Breast epithelium (tissue), 4 donors: ENCODE measurements around the gene NR5A2. TPM values are rescaled to one million over a fixed set of nuclear protein-coding genes. Genes with fewer than 3 reads are reported as not detected.

Experiments
- DNase-seq, 2 donors: peaks; one replicate each; pipeline ENCODE4 v3.0.0-alpha.2; 2019; ENCODE audit warnings: low spot score in 2 of 2
- H3K27ac ChIP-seq, 2 donors: fragments of 200-600 bp; sonication (generic) in 1 of 2; one replicate each; pipeline ENCODE4 v1.5.1; 2016 to 2019; ENCODE audit warnings: mild to moderate bottlenecking in 1 of 2
- H3K27me3 ChIP-seq, 2 donors: fragments of 200-600 bp; sonication (generic) in 1 of 2; one replicate each; pipeline versions ENCODE4 v1.5.1 to v1.6.0; 2017 to 2019; ENCODE audit warnings: control low read depth in 1 of 2, mild to moderate bottlenecking in 1 of 2
- H3K36me3 ChIP-seq: fragments of 200-600 bp; one replicate; pipeline ENCODE4 v1.5.1; 2019
- H3K4me1 ChIP-seq, 2 donors: fragments of 200-600 bp; sonication (generic); one replicate each; pipeline ENCODE4 v1.5.1; 2016 to 2019; ENCODE audit warnings: control low read depth in 1 of 2
- H3K4me3 ChIP-seq, 3 donors: fragments of 200-600 bp; sonication (generic); 1 replicate in 2 of 3; 2 replicates in 1 of 3; pipeline ENCODE4 v1.5.1; 2016 to 2019; ENCODE audit warnings: mild to moderate bottlenecking in 3 of 3, moderate library complexity in 2 of 3
- H3K9me3 ChIP-seq, 2 donors: fragments of 200-600 bp; sonication (generic) in 1 of 2; one replicate each; pipeline ENCODE4 v1.5.1; 2016 to 2019; ENCODE audit warnings: control low read depth in 1 of 2
- POLR2A ChIP-seq: fragments of 450-650 bp; IDR thresholded peaks from one replicate; pipeline ENCODE4 v1.6.1; 2016; ENCODE audit warnings: antibody characterized with exemption, mild to moderate bottlenecking, moderate library complexity
- POLR2AphosphoS5 ChIP-seq, 3 donors: sonication (generic); formaldehyde crosslinking; IDR thresholded peaks; one replicate each; pipeline ENCODE4 v1.6.1; 2017; ENCODE audit warnings: antibody characterized with exemption in 3 of 3
- intact Hi-C: fragments of 100-400 bp; cut with DNase I; formaldehyde crosslinking; loops from one replicate; pipeline ENCODE4 v1.15.1; 2023; ENCODE audit warnings: low total_unique reads
- total RNA-seq, 3 donors: library from RNA; depleted of rRNA; stranded (reverse); fragments of >200 nt; gene quantifications; one replicate each; pipeline ENCODE4 v1.1.0, GENCODE V29; 2016
- TF ChIP-seq, protein P1 (sequence below), 3 donors: fragments of 450-650 bp; IDR thresholded peaks; one replicate each; pipeline ENCODE4 v1.5.1; 2016 to 2017; ENCODE audit warnings: antibody characterized with exemption in 3 of 3, mild to moderate bottlenecking in 3 of 3, moderate library complexity in 3 of 3

The NR5A2 gene
- total RNA-seq, 3 donors from 2014 or later: 4.1 to 5.6 (median 4.9) TPM

GRCh38 chr1:200051620-200052019, 24.1 kb downstream of the NR5A2 start:
- H3K4me3 ChIP-seq: no peak overlapping the region
- no peak for DNase-seq
- H3K4me1 ChIP-seq: no peaks in the 10 kb centered on the region
- no peak for TF ChIP-seq POLR2AphosphoS5 (IDR thresholded peaks at IDR 0.05)
- intact Hi-C loops: no loop called here
- no peaks in the 10 kb centered on the region for H3K27me3 ChIP-seq
- H3K27ac ChIP-seq: no peak overlapping the region
- no peaks in the 10 kb centered on the region for H3K9me3 ChIP-seq
- H3K36me3 ChIP-seq: no peaks in the 10 kb centered on the region

DNA sequence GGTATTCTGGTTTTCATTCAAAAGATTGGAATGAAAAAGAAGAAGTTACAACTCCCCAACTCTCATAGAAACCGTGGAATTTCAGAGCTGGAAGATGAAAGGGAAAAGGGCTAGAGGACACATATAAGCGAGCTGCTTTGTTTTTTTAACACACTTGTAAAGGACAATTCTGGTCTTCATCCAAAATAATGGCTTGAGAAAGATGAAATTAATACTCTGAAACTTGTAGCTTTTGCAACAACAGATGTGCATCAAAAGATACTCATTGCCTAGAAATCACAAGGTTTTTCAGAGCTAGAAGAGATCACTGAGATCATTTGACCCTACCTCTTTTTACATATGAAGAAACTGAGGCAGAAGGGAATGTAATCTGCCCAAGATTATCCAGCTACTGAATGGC, 25.6 kb downstream of the NR5A2 start:
- Histone ChIP-seq H3K36me3 (no peaks in the 10 kb centered on the region), H3K27me3 (no peaks in the 10 kb centered on the region), H3K4me3 (no peak overlapping the region), H3K4me1 (no peaks in the 10 kb centered on the region), H3K27ac (no peak overlapping the region), H3K9me3 (no peaks in the 10 kb centered on the region)
- intact Hi-C loops: no loop called here
- TF ChIP-seq POLR2AphosphoS5 (IDR thresholded peaks at IDR 0.05) (no peak), POLR2A (no peak)
- TF ChIP-seq, protein P1, sequence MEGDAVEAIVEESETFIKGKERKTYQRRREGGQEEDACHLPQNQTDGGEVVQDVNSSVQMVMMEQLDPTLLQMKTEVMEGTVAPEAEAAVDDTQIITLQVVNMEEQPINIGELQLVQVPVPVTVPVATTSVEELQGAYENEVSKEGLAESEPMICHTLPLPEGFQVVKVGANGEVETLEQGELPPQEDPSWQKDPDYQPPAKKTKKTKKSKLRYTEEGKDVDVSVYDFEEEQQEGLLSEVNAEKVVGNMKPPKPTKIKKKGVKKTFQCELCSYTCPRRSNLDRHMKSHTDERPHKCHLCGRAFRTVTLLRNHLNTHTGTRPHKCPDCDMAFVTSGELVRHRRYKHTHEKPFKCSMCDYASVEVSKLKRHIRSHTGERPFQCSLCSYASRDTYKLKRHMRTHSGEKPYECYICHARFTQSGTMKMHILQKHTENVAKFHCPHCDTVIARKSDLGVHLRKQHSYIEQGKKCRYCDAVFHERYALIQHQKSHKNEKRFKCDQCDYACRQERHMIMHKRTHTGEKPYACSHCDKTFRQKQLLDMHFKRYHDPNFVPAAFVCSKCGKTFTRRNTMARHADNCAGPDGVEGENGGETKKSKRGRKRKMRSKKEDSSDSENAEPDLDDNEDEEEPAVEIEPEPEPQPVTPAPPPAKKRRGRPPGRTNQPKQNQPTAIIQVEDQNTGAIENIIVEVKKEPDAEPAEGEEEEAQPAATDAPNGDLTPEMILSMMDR (IDR thresholded peaks at IDR 0.05): no peak
- DNase-seq: no peak

DNA sequence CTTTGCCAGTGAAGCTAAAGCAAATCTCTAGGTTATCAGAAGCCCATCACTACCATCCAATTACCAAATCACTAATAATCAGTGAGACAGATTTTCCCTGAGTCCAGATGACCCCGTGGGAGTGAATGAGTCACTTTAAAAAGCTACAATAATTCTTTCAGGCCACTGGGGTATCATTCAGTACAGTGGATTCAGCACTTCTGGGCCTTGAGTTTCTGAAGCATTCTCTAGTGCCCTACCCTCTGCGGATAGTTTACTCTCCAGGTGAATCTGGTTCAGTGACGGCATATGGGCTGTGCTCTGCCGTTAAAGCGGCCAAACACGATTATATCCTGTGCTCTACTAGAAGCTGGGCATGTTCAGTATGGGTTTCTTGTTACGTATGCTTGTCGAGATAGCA, 26.1 kb downstream of the NR5A2 start:
- H3K4me3 ChIP-seq: no peak overlapping the region
- no peaks in the 10 kb centered on the region for H3K4me1 ChIP-seq
- no peaks in the 10 kb centered on the region for H3K36me3 ChIP-seq
- no peaks in the 10 kb centered on the region for H3K9me3 ChIP-seq
- no peaks in the 10 kb centered on the region for H3K27me3 ChIP-seq
- DNase-seq: no peak
- no peak overlapping the region for H3K27ac ChIP-seq
- intact Hi-C loops: no loop called here
- TF ChIP-seq POLR2AphosphoS5 (IDR thresholded peaks at IDR 0.05) (no peak), POLR2A (no peak)
- TF ChIP-seq, protein P1 (IDR thresholded peaks at IDR 0.05): no peak

- no peaks in the 10 kb centered on the region for H3K36me3 ChIP-seq
- no peaks in the 10 kb centered on the region for H3K4me1 ChIP-seq
- H3K27ac ChIP-seq: no peak overlapping the region
- peaks cover 0 to 5% of the 10 kb centered on the region in 2 donors for H3K27me3 ChIP-seq
- TF ChIP-seq, protein P1 (IDR thresholded peaks at IDR 0.05): no peak
- no peaks in the 10 kb centered on the region for H3K9me3 ChIP-seq
- intact Hi-C loops: no loop called here
- no peak for DNase-seq
- H3K4me3 ChIP-seq: no peak overlapping the region
Measured at GRCh38 chr1:200058341-200058740, 30.8 kb downstream of the NR5A2 start.

DNA sequence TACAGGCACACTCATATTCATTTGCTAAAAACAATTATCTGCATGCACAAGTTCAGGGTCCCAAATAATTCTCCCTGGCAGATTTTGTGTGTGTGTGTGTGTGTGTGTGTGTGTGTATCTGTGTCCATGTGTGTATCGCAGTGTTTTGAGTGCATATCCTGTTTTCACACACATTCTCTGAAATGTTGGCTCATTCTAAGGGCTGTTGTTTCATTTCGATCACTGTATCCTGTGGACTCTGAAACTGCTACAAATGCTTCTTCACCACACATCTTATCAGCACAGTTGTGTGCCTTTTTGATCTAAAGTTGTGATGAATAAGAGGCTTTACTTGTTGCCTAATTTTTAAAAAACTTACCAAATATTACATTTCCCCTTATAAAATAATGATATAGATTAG, 34.6 kb downstream of the NR5A2 start:
- intact Hi-C loops: no loop called here

More for the DNA sequence above, 34.6 kb downstream of the NR5A2 start:
- H3K4me3 ChIP-seq: no peak overlapping the region
- no peak overlapping the region for H3K27ac ChIP-seq
- H3K36me3 ChIP-seq: no peaks in the 10 kb centered on the region
- peaks cover 0 to 5% of the 10 kb centered on the region in 2 donors for H3K27me3 ChIP-seq
- H3K4me1 ChIP-seq: no peaks in the 10 kb centered on the region
- no peak for DNase-seq
- no peak for TF ChIP-seq POLR2A
- TF ChIP-seq, protein P1 (IDR thresholded peaks at IDR 0.05): no peak
- no peak for TF ChIP-seq POLR2AphosphoS5 (IDR thresholded peaks at IDR 0.05)
- H3K9me3 ChIP-seq: no peaks in the 10 kb centered on the region
